HG03064 (cell line): ENCODE results near the gene MCUR1.
"Not testable (repeated sequence)": the region's sequence is repeated elsewhere in the genome, so short reads cannot be mapped to it uniquely, and the experiment has no call there.

Experiments
- ATAC-seq: cut with Tn5 transposase; IDR thresholded peaks from one replicate; pipeline ENCODE4 v1.9.1; 2021; ENCODE audit warnings: low read depth; ENCODE audit not compliant: unreplicated experiment

Gene MCUR1

DNA sequence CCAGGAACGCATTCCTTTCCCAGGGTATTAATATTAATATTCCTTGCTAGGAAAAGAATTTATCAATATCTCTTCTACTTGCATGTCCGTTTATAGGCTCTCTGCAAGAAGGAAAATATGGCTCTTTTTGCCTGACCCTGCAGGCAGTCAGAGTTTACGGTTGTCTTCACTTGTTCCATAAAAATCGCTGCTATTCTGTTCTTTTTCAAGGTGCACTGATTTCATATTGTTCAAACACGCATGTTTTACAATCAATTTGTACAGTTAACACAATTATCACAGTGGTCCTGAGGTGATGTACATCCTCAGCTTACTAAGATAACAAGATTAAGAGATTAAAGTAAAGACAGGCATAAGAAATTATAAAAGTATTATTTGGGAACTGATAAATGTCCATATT lies 15.1 kb upstream of the MCUR1 start:
- not testable (repeated sequence) for ATAC-seq

DNA sequence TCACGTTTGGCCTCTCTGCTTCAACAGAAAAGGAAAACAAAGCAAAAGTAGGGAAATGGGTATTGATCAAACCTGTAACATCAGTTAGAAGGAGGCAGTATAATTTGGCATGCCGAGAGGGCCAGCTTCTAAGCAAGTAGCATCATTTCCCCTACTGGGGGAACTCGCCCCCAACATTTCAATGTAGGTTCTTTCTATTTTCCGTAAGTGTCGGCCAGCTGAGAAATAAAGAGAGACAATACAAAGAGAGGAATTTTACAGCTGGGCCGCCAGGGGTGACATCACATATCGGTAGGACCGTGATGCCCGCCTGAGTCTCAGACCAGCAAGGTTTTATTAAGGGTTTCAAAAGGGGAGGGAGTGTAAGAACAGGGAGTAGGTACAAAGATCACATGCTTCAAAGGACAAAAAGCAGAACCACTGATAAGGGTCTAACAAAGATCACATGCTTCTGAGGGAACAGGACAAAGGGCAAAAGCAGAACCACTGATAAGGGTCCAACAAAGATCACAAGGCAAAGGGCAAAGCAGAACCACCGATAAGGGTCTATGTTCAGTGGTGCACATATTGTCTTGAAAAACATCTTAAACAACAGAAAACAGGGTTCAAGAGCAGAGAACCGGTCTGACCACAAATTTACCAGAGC lies 14.4 kb upstream of the MCUR1 start:
- ATAC-seq, result not testable (repeated sequence)

DNA sequence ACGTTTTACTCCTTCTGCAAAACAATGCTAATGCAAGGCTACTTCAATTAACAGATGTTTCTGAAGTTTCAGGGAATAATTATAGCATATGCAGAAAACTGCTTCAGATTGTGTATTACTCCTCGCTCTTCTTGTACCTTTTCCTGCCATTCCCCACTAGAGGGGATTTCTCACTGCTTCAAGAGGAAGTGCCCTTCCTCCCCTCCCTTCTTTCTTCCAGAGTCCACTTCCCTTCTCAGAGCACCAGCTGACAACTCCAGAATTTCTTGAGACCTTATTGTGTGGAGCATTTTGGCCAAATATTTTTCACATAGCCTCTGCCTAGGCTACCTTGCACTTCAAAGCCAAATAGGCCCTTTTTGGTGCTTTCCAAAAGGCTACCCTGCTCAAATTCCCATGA lies 12.7 kb upstream of the MCUR1 start:
- no peak for ATAC-seq

DNA sequence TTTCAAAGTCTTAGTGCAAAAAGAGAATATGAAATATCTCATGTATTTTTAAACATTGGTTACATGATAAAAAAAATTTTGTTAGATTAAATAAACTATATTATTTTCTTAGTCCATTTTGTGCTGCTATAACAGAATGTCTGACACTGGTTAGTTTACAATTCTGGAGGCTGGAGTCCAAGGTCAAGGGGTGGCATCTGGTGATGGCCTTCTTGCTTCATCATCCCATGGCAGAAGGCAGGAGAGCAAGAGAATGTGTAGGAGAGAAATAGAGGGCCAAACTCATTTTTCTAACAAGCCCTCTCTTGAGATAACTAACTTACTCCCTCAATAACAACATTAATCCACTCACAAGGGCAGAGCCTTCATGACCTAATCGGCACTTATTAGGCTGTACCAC lies 11.5 kb upstream of the MCUR1 start:
- no peak for ATAC-seq

DNA sequence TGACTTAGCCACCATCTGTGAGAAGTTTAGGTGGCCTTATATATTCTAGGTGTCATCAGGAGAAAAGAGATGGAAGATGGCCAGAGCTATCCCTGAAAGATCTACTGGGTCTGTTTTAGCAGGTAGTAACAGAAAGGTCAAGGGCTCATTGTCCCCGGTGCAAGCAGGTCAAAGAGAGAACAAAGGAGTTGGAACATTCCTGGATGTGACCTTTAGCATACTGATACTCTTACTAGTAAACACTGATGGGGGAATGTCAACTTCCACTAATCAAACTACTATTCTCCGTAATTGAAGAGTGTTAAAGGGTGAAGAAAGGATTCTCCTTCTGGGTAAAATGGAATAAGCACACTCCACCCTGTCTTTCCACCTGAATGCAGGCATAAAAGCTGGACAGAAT lies 4.0 kb upstream of the MCUR1 start:
- no peak for ATAC-seq

DNA sequence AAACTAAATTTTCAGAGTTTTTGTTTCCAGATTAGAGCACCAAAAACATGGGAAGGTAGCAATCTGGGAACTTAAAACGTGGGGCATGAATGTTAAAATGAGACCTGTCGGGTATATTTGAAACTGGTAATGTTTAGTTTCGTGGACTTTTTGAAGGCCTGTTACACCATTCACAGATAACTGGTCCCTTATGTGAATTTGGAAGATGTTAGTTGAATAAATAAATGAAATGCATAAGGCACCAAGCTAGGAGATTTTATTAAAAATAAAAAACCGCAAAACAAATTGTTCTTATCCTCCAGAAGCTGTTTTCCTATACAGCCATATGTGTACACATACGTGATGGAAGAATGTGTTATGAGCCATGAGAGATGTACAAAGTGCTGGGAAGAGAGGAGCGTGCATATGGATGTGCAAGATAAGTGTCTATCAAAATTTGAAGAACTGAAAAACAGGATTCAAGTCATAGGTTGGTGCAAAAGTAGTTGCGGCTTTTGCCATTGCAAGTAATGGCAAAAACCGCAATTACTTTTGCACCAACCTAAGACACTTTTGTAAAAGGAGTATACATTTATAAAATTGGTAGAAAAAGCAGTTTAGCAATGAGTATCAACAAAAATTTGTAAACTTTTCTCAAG lies 700 bp upstream of the MCUR1 start:
- no peak for ATAC-seq

DNA sequence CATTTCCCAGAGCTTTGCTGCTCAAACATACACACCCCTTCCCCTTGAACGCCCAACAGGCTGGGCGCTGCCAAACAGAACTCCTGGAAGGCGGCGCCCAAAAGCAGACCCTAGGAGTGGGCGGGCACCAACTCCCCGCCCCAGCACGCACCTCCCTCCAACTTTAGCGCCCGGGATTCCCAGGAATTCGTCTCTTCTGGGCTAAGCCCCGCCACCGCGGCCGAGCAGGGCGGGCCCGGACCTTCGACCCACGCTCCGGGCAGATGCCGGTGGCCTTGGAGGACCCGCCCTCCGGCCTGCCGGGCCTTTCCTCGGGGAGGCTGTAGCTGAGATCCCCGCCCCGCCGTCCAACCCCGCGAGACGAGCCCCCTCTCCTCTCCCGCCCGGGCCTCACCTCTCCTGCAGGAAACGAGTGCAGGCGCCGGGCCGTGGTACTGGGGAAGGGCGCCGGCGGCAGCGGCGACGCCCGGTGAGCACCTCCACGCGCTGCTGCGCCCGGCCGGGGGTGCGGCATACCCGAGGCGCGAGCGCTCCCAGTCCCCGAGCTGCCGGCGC lies 659 bp downstream of the MCUR1 start:
- ATAC-seq, result peak; percentile 26

DNA sequence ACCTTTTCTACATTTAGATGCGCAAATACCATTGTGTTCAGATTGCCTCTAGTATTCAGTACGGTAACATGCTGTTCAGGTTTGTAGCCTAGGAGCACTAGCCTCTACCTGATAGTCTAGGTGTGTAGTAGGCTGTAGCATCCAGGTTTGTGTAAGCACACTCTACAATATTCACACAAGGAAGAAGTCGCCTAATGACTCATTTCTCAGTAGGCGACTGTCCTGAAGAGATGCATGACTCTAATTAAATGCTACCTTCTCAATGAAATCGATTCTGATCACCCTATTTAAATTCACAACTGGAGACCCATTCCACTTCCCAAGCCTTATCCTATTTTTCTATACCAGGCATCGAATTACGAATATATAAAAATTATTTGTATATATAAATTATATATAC lies 1.3 kb downstream of the MCUR1 start:
- no peak for ATAC-seq

DNA sequence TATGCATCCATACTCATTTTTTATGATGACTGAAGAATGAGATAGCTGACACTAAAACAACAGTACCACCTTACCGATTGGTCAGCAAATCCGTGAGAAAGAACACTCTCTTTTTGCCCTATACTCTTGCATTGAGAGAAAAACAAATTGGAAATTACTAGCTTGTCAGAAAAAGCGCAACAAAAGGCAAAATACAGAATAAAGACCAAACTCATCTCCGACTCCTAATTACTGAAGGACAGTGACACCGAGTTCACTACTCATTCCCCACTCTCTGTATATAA lies 2.1 kb downstream of the MCUR1 start:
- ATAC-seq, result no peak

DNA sequence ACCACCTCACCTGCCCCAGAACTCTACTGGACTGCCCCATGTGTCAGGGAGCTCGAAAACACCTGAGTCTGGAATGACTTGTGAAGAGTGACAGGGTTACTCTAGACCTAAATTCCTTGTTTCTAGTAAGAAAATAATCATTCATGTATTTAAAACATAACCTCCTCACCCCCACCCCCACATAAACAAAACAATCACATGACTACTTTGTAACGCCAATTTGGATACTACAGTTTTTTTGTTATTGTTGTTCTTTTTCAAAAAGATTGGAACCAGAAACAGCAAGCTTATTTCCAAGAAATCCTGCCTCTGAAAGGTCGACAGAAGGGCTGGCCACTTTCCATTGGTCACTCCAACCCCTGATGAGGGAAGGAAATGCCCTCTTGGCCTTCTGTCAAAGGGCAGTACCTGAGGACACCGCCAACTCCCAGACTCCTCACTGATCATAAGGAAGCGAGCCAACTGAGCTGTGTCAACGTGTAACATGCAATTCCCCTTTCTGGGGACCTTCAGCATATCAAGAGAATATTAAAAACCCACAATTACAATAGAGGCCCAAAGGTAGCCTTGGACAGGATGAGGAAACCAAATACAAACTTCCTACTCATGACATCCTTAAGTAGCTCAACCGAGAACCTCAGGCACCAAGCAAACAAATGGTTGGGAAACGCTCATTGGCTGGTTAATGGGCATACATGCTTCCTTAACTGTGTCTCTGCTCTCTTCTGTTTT lies 2.6 kb downstream of the MCUR1 start:
- ATAC-seq, result no peak

DNA sequence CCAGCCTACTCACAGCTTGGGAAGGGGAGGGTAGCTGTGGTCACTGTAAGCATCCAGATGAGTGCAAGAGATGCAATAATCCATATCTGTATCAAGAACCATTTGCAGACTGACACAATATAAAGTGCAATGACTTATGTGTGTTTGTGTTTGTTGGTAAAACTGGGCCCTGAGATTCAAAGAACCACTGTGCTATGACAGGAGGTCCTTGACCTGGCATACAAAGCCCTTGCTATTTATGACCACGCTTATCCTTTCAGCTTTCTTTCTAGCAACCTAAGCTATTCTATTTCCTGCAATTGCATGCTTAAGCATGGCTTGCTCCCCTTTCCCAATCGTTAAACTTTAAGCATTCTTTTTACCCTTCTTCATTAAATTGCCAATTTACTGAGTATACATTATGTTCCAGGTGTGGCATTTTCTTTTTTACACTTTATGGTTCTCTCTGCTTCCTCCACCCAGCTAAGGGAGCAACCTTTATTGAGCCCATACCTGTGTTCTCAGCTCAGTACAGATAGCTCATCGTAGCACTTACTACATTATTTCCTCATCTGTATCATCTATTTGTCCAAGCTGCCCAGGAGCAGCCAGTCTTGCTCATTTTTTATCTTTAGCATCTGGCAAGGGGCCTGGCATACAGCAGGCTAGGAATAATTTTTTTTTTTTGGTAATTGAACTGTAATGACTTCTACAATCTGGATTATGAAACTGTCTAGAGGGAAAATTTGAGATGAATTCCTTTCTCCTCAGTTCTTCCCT lies 3.5 kb downstream of the MCUR1 start:
- ATAC-seq, result no peak

DNA sequence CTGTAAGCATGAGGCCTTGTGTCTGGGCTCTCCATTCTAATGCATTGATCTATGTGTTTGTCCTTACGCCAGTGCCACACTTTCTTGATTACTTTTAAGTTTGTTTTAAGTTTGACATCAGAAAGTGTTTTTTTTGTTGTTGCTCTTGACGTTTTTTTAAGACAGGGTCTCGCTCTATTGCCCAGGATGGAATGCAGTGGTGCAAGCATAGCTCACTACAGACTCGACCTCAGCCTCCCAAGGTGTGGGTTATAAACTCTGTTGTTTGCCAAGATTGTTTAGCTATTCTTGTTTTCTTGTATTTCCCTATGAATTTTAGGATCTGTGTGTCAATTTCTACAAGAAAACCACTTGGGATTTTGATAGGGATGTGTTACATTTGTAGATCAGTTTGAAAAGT lies 5.6 kb downstream of the MCUR1 start:
- no peak for ATAC-seq

DNA sequence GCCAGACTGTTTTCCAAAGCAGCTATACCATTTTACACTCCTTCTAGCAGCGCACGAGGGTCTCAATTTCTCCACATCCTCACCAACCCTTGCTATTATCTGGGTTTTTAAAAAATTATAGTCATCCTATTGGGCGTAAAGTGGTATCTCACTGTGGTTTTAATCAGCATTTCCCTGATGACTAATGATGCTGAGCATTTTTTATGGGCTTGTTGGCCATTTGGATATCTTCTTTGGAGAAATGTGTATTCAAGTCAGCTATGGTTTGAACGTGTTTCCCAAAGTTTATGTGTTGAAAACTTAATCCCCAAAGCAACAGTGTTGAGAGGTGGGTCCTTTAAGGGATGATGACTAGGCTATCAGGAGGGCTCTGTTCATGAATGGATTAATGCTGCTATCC lies 6.7 kb downstream of the MCUR1 start:
- ATAC-seq, result no peak

DNA sequence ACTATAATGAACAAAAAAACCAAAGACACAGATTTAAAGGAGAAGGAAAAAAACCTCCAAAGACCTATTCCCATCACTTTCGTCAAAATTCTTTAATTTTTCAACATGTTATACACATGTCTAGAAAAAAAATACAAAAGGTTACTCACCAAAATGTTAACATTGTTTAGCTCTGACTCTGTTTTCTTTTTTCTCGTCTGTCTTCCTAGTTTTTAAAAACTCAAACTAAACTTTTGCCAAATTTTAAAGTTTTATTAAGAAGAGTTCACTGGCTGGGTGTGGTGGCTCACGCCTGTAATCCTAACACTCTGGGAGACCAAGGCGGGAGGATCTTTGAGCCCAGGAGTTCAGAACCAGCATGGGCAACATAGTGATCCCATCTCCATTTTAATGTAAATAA lies 10.8 kb downstream of the MCUR1 start:
- no peak for ATAC-seq

DNA sequence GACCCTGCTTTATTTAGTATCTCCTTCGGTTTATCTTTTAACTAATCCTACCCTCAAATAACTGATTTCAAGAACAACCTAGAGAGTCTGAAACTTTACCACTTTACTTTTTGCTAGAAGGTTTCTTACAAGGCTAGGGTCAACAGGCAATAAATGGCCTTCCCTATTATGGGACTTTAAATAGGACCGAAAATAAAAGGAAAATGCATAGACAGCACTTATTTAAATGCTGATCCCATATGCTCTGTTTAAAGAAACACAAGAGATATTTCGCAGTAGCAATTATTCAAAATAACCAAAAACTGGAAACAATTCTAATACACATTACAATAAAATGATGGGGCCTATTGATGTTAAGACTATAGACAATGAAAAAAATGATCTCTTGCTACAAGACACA lies 13.7 kb downstream of the MCUR1 start:
- no peak for ATAC-seq

DNA sequence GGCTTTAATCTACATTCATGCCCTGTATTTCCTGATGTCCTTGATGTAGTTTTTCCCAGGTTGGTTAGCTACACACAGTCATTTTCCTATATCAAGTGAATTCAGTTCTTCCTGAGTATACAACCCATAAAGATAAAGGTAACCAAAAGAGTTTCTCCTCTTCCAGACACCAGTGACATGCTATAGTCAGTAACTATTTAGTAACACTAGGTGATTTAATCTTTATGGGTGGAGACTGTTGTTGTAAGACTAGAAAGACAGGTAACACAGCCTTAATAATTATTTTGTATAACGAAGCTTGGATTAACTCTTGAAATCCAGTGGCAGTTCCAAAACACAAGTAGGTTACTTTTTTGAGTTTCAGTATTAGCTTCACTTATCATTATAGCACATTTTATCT lies 17.6 kb downstream of the MCUR1 start:
- ATAC-seq, result no peak

DNA sequence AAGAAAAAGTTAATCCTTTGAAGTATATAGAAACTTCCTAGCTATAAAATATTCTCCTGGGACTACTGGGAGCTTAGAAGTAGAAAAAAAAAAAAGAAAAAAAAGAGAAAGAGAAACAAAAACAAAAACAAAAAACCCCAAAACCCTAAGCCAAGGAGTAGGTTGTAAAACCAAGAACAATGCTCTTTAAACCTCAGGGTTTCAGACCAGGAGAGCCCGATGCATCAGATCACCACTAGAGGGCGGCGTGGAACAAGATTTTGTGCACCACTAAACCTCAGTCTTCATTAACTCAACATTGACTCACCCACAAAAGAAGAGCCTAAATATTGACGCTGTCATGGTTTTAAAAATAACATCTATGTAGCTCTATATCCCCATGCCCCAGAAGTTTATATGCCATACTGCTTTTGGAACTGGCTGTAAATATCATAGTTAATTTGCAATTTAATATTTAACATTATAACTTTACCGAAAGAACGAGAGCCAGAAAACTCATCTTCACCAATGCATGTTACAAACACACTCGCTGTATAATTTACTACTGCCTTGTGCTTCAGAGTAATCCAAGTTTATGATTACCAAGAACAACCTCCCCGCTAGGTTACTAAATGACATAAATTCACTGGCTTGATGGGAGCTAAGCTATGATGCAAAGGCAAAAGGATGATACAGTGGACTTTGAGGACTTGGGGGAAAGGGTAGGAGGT lies 19.2 kb downstream of the MCUR1 start:
- ATAC-seq, result peak; percentile 95

DNA sequence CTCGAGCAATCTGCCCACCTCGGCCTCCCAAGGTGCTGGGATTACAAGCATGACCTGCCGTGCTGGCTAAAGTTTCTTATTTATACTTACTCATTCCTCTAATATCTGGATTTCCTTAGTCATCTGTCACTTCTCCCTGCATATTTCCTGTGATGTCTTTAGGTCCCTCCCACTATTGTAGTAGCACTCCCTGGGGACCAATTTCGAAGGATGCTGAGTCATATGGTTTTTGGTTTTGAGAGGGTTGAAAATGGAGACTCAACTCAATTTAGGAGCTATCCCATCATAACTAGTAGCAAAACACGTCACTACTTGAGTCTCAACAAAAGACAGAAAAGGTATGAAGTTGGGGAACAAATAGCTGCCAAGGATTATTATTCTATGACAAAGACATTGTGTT lies 20.2 kb downstream of the MCUR1 start:
- ATAC-seq, result no peak

DNA sequence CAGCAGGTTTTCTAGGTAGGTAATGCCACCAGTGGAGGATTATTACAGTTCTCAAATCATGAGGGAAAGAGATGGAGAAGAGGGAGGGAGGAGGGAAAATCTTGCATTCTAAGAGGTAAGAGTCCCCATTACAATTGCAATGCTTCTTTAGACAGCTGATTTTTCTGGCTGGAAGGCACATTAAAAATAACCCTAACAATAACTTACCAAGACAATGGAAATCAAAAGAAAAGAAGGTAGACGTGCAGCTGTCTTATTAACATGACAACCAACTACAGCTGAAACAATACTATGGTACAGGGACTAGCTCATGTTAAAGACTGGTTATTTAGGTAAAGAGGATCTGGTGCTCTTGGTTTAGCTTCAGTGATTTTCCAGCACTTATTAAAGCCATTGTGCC lies 24.6 kb downstream of the MCUR1 start:
- no peak for ATAC-seq

DNA sequence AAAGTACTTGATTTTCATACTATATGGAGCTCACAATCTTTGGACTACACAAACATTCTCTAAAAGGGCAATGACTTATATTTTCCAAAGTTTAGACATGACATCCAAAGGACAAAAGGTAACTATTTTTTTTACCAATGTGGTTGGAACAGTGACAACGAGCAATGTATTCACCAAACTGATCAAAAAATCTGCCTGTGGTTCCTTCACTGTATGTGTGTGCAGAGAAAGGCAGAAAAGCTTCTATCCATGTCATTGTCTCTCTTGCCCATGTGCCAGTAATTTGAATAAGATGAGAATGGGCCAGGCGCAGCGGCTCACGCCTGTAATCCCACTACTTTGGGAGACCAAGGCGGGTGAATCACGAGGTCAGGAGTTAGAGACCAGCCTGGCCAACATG lies 25.5 kb downstream of the MCUR1 start:
- no peak for ATAC-seq

DNA sequence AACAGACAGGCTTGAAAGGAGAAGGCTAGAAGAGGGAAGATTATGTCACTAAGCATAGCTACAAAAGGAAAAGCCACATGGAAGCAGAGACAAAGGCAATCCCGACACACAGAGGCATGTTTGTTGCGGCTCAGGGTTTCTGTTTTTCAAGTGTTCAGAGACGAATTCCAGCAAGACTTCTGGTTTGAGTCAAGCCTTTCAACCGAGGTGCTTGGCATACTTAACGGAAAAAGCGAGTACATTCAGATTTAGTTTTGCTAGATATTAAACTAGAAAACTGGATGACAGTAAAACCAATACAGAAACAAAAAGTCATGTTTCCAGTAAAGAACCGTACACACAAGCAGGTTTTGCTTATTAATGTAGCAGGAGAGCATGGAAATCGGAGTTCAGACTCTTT lies 27.2 kb downstream of the MCUR1 start:
- ATAC-seq, result no peak
